Measurements from ENCODE around the gene CALHM1. TPM values are rescaled to one million over a fixed set of nuclear protein-coding genes. Genes with fewer than 3 reads are reported as not detected.

Gene CALHM1
- total and polyA plus RNA-seq, 4 donors: not detected

DNA sequence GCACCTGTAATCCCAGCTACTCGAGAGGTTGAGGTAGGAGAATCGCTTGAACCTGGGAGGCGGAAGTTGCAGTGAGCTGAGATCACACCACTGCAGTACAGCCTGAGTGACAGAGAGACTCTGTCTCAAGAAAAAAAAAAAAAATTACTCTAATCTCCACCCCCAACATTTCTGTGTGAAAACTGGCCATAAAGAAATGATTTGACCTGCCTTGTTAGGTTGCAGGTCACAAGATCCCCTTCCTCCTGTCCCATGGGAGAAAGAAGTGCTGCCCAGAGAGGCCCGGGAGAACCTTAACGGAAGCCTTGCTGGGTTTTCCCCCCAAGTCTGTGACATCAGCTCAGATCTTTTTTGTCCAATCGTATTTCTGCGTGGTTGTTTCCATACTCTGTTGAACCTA is 8.7 kb upstream of the CALHM1 start:
- DNase-seq (ENCODE audit: low spot score): no peak
- Histone ChIP-seq H3K4me3 (ENCODE audit: low read depth in 1 of 3, low read length in 3 of 3) (no peak overlapping the region), H3K27ac (ENCODE audit: low read depth in 1 of 2, low read length in 2 of 2) (no peak overlapping the region), H3K9ac (ENCODE audit: low read depth in 1 of 2, low read length in 2 of 2) (no peak overlapping the region), H3K36me3 (ENCODE audit: control insufficient read depth in 4 of 4, insufficient read depth in 3 of 4, low read depth in 1 of 4, low read length in 3 of 4) (no peaks in the 10 kb centered on the region), H3K27me3 (ENCODE audit: control insufficient read depth in 4 of 4, insufficient read depth in 4 of 4, low read length in 3 of 4) (no peaks in the 10 kb centered on the region), H3K9me3 (ENCODE audit: control insufficient read depth in 4 of 4, low read length in 3 of 4) (no peaks in the 10 kb centered on the region), H3K4me1 (ENCODE audit: control insufficient read depth in 4 of 4, insufficient read depth in 4 of 4, low read length in 3 of 4) (no peaks in the 10 kb centered on the region)
- no peak for TF ChIP-seq GABPA (IDR thresholded peaks at IDR 0.05 in 1 of 2, conservative IDR thresholded peaks at IDR 0.05 in 1 of 2)
- TF ChIP-seq, protein P1, sequence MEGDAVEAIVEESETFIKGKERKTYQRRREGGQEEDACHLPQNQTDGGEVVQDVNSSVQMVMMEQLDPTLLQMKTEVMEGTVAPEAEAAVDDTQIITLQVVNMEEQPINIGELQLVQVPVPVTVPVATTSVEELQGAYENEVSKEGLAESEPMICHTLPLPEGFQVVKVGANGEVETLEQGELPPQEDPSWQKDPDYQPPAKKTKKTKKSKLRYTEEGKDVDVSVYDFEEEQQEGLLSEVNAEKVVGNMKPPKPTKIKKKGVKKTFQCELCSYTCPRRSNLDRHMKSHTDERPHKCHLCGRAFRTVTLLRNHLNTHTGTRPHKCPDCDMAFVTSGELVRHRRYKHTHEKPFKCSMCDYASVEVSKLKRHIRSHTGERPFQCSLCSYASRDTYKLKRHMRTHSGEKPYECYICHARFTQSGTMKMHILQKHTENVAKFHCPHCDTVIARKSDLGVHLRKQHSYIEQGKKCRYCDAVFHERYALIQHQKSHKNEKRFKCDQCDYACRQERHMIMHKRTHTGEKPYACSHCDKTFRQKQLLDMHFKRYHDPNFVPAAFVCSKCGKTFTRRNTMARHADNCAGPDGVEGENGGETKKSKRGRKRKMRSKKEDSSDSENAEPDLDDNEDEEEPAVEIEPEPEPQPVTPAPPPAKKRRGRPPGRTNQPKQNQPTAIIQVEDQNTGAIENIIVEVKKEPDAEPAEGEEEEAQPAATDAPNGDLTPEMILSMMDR (IDR thresholded peaks at IDR 0.05; ENCODE audit: low read depth, low read length, missing input control): no peak
- TF ChIP-seq RXRA (IDR thresholded peaks at IDR 0.05): no peak
- 86% methylated on average over 7 of the region's 7 CpGs for WGBS

DNA sequence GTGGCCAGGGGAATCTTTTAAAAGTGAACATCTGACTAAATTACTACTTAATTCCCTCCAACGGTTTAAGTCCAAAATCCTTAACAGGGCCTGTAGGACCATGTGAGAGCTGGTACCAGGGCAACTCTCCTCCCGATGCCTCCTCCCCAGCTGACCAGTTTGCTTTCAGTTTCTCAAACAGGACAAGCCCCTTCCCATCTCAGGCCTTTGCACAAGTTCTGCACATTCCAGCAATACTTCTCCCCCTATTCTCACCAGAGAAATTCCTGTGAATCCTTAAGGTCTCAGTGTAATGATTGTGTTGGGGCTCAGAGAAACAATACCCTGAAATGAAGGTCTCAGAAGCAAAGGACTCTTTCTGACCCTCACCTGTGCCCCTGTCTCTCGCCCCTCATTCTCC is 8.0 kb upstream of the CALHM1 start:
- Histone ChIP-seq H3K36me3 (ENCODE audit: control insufficient read depth in 4 of 4, insufficient read depth in 3 of 4, low read depth in 1 of 4, low read length in 3 of 4) (no peaks in the 10 kb centered on the region), H3K4me3 (ENCODE audit: low read depth in 1 of 3, low read length in 3 of 3) (no peak overlapping the region), H3K9ac (ENCODE audit: low read depth in 1 of 2, low read length in 2 of 2) (no peak overlapping the region), H3K27me3 (ENCODE audit: control insufficient read depth in 4 of 4, insufficient read depth in 4 of 4, low read length in 3 of 4) (no peaks in the 10 kb centered on the region), H3K27ac (ENCODE audit: low read depth in 1 of 2, low read length in 2 of 2) (no peak overlapping the region), H3K9me3 (ENCODE audit: control insufficient read depth in 4 of 4, low read length in 3 of 4) (no peaks in the 10 kb centered on the region), H3K4me1 (ENCODE audit: control insufficient read depth in 4 of 4, insufficient read depth in 4 of 4, low read length in 3 of 4) (no peaks in the 10 kb centered on the region)
- WGBS: 83% methylated on average over 3 of the region's 3 CpGs
- TF ChIP-seq, protein P2, sequence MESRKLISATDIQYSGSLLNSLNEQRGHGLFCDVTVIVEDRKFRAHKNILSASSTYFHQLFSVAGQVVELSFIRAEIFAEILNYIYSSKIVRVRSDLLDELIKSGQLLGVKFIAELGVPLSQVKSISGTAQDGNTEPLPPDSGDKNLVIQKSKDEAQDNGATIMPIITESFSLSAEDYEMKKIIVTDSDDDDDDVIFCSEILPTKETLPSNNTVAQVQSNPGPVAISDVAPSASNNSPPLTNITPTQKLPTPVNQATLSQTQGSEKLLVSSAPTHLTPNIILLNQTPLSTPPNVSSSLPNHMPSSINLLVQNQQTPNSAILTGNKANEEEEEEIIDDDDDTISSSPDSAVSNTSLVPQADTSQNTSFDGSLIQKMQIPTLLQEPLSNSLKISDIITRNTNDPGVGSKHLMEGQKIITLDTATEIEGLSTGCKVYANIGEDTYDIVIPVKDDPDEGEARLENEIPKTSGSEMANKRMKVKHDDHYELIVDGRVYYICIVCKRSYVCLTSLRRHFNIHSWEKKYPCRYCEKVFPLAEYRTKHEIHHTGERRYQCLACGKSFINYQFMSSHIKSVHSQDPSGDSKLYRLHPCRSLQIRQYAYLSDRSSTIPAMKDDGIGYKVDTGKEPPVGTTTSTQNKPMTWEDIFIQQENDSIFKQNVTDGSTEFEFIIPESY (IDR thresholded peaks at IDR 0.05): no peak
- TF ChIP-seq RXRA (IDR thresholded peaks at IDR 0.05) (no peak), YY1 (IDR thresholded peaks at IDR 0.05) (no peak), TAF1 (conservative IDR thresholded peaks at IDR 0.05) (no peak), FOXA1 (IDR thresholded peaks at IDR 0.05) (no peak), EGR1 (IDR thresholded peaks at IDR 0.05; ENCODE audit: low read depth in 2 of 2) (no peak), HNF4G (IDR thresholded peaks at IDR 0.05) (no peak), NR2F2 (IDR thresholded peaks at IDR 0.05) (no peak), HNF4A (conservative IDR thresholded peaks at IDR 0.05) (no peak), RAD21 (IDR thresholded peaks at IDR 0.05) (no peak), GABPA (IDR thresholded peaks at IDR 0.05 in 1 of 2, conservative IDR thresholded peaks at IDR 0.05 in 1 of 2) (no peak), FOXA2 (IDR thresholded peaks at IDR 0.05) (no peak), JUND (IDR thresholded peaks at IDR 0.05) (no peak), SP1 (IDR thresholded peaks at IDR 0.05) (no peak)
- TF ChIP-seq, protein P3, sequence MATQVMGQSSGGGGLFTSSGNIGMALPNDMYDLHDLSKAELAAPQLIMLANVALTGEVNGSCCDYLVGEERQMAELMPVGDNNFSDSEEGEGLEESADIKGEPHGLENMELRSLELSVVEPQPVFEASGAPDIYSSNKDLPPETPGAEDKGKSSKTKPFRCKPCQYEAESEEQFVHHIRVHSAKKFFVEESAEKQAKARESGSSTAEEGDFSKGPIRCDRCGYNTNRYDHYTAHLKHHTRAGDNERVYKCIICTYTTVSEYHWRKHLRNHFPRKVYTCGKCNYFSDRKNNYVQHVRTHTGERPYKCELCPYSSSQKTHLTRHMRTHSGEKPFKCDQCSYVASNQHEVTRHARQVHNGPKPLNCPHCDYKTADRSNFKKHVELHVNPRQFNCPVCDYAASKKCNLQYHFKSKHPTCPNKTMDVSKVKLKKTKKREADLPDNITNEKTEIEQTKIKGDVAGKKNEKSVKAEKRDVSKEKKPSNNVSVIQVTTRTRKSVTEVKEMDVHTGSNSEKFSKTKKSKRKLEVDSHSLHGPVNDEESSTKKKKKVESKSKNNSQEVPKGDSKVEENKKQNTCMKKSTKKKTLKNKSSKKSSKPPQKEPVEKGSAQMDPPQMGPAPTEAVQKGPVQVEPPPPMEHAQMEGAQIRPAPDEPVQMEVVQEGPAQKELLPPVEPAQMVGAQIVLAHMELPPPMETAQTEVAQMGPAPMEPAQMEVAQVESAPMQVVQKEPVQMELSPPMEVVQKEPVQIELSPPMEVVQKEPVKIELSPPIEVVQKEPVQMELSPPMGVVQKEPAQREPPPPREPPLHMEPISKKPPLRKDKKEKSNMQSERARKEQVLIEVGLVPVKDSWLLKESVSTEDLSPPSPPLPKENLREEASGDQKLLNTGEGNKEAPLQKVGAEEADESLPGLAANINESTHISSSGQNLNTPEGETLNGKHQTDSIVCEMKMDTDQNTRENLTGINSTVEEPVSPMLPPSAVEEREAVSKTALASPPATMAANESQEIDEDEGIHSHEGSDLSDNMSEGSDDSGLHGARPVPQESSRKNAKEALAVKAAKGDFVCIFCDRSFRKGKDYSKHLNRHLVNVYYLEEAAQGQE (IDR thresholded peaks at IDR 0.05): no peak
- TF ChIP-seq, protein P1 (IDR thresholded peaks at IDR 0.05; ENCODE audit: low read depth, low read length, missing input control): no peak
- TF ChIP-seq, protein P4, sequence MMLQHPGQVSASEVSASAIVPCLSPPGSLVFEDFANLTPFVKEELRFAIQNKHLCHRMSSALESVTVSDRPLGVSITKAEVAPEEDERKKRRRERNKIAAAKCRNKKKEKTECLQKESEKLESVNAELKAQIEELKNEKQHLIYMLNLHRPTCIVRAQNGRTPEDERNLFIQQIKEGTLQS (IDR thresholded peaks at IDR 0.05): no peak
- TF ChIP-seq, protein P5, sequence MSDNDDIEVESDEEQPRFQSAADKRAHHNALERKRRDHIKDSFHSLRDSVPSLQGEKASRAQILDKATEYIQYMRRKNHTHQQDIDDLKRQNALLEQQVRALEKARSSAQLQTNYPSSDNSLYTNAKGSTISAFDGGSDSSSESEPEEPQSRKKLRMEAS (IDR thresholded peaks at IDR 0.05): no peak
- no peak for DNase-seq (ENCODE audit: low spot score)
